Prostate gland (tissue), 2 donors: ENCODE results near the gene TRAF1.

Experiments
- CTCF ChIP-seq, 4 experiments: fragments of 200-600 bp in 2 of 4; fragments of 450-650 bp in 2 of 4; sonication (generic) in 2 of 4; IDR thresholded peaks; 1 replicate in 3 of 4; 2 replicates in 1 of 4; pipeline ENCODE4 v1.5.1; 2016 to 2019; ENCODE audit warnings: antibody characterized with exemption in 4 of 4, mild to moderate bottlenecking in 2 of 4, moderate library complexity in 2 of 4
- POLR2A ChIP-seq: fragments of 450-650 bp; IDR thresholded peaks from one replicate; pipeline ENCODE4 v1.6.1; 2016; ENCODE audit warnings: antibody characterized with exemption, mild to moderate bottlenecking
- POLR2AphosphoS5 ChIP-seq: sonication (generic); formaldehyde crosslinking; IDR thresholded peaks from one replicate; pipeline ENCODE4 v1.6.1; 2017; ENCODE audit warnings: antibody characterized with exemption

DNA sequence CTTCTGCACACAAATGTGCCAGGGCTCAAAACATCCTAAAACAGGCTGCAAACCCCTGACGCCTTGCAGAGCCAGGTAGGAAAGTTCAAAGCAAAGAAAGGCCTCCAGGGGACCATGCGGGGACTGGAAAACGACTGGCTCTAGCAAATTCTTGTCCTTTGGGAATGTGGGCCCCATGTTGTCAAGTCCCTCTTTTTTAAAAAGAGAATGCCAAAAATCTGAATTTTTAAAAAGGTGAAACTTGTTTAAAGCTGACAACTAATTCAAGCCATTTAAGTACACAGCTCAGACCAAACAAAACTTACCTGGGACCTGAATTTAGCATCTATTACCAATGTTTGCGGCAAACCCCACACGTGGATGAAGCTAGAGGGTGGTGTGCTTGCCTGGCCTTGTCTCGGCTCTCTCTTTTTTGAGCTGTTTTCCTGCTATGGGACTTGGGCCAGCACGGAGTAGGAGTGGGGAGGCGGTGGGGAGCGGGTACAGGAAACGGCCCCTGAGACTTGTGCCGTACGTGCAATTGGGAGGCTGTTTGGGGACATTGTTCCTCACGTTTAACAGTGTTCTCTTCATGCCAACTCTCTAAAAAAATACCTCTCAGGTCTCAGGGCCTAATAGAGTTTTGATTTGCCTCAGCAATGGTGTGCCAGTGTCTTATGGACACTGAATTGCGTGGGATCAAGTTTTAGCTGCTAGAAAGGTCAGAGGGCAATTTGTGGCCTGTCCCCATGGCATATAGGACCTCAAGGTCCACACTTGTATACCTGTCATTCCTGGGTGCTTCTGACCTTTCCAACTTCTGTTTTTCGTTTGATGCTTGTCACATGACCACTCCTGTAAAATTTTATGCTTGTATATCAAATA lies 34.5 kb downstream of the TRAF1 start:
- TF ChIP-seq CTCF (IDR thresholded peaks at IDR 0.05) (no peak), POLR2AphosphoS5 (no peak), POLR2A (no peak)
